H1 (cell line): Measurements from ENCODE around the gene C1QL1. TPM values are rescaled to one million over a fixed set of nuclear protein-coding genes. Genes with fewer than 3 reads are reported as not detected.
A peak's percentile ranks its signal among the peaks of the same experiment; 100 is the strongest.

Experiments
- CTCF ChIA-PET: fragments of 300-600 bp; sonication (Branson Sonifier 250); formaldehyde crosslinking; loops from one replicate; lab custom pipeline; 2021; ENCODE audit not compliant: partially characterized antibody; lab: Charles Lee
- POLR2A ChIA-PET: fragments of 300-600 bp; sonication (Branson Sonifier 250); formaldehyde crosslinking; loops from one replicate; lab custom pipeline; 2021; ENCODE audit warnings: inconsistent platforms; ENCODE audit not compliant: partially characterized antibody; lab: Charles Lee
- DNase-seq, 2 experiments: peaks; one replicate each; pipeline versions ENCODE4 v3.0.0 to v3.0.0-alpha.2; 2010 to 2022; ENCODE audit warnings: low spot score in 2 of 2, low read depth in 1 of 2, mixed read lengths in 1 of 2
- FAIRE-seq: peaks from 2 replicates; lab custom pipeline; 2011; peaks lifted over from hg19 to GRCh38; lab: Jason Lieb, UNC
- H2AFZ ChIP-seq: 2 replicates; pipeline ENCODE4 v1.8.1; 2012; ENCODE audit warnings: low read length, inconsistent platforms
- H2AK5ac ChIP-seq: 2 replicates; pipeline ENCODE4 v1.6.1; 2013; ENCODE audit warnings: low read depth, low read length
- H2BK120ac ChIP-seq: replicated peaks from 2 replicates; pipeline ENCODE3; 2013; ENCODE audit warnings: low read depth, low read length, inconsistent platforms
- H2BK12ac ChIP-seq: 2 replicates; pipeline ENCODE4 v1.6.1; 2013; ENCODE audit warnings: low read depth, low read length
- H2BK15ac ChIP-seq: 2 replicates; pipeline ENCODE4 v1.6.1; 2013; ENCODE audit warnings: low read length
- H2BK20ac ChIP-seq: 2 replicates; pipeline ENCODE4 v1.6.1; 2013; ENCODE audit warnings: low read length
- H2BK5ac ChIP-seq: 2 replicates; pipeline ENCODE4 v1.6.1; 2013; ENCODE audit warnings: low read depth, low read length
- H3K14ac ChIP-seq: 2 replicates; pipeline ENCODE4 v1.6.1; 2013; ENCODE audit warnings: inconsistent platforms; ENCODE audit not compliant: insufficient read length
- H3K18ac ChIP-seq: 2 replicates; pipeline ENCODE4 v1.6.1; 2013; ENCODE audit warnings: low read length; ENCODE audit errors: extremely low read depth
- H3K23ac ChIP-seq: 2 replicates; pipeline ENCODE4 v1.6.1; 2013; ENCODE audit warnings: inconsistent platforms; ENCODE audit not compliant: insufficient read length
- H3K23me2 ChIP-seq: 2 replicates; pipeline ENCODE4 v1.6.1; 2013; ENCODE audit warnings: low read depth, low read length
- H3K27ac ChIP-seq: 2 replicates; pipeline ENCODE4 v1.6.1; 2011; ENCODE audit warnings: low read depth, low read length, inconsistent platforms
- H3K27me3 ChIP-seq, 4 experiments: replicated peaks in 1 of 4; 1 replicate in 1 of 4; 2 replicates in 3 of 4; pipeline versions ENCODE4 v1.6.1 to v1.8.1; 2011 to 2013; ENCODE audit warnings: low read length in 3 of 4, mild to moderate bottlenecking in 3 of 4, inconsistent platforms in 2 of 4, mixed read lengths in 2 of 4, moderate library complexity in 1 of 4; ENCODE audit not compliant: control insufficient read depth in 3 of 4, insufficient read depth in 3 of 4; ENCODE audit errors: extremely low read depth in 1 of 4
- H3K36me3 ChIP-seq, 4 experiments: 2 replicates each; pipeline versions ENCODE4 v1.6.1 to v1.8.1; 2011 to 2013; ENCODE audit warnings: mild to moderate bottlenecking in 4 of 4, low read length in 3 of 4, moderate library complexity in 2 of 4, control low read depth in 1 of 4, inconsistent platforms in 1 of 4; ENCODE audit not compliant: insufficient read depth in 4 of 4, control insufficient read depth in 2 of 4
- H3K4ac ChIP-seq: replicated peaks from 2 replicates; pipeline ENCODE3; 2013; ENCODE audit warnings: low read length, low read depth, mixed read lengths, inconsistent platforms; ENCODE audit not compliant: insufficient read length
- H3K4me1 ChIP-seq, 4 experiments: replicated peaks in 1 of 4; 1 replicate in 1 of 4; 2 replicates in 3 of 4; pipeline versions ENCODE4 v1.6.1 to v1.8.1; 2011 to 2013; ENCODE audit warnings: low read length in 3 of 4, inconsistent platforms in 2 of 4, mixed read lengths in 1 of 4; ENCODE audit not compliant: insufficient read depth in 4 of 4, control insufficient read depth in 3 of 4
- H3K4me2 ChIP-seq, 2 experiments: 2 replicates each; pipeline versions ENCODE4 v1.6.1 to v1.8.1; 2011 to 2013; ENCODE audit warnings: low read depth in 2 of 2, low read length in 2 of 2, control low read depth in 1 of 2, inconsistent platforms in 1 of 2, mild to moderate bottlenecking in 1 of 2; ENCODE audit not compliant: insufficient read depth in 1 of 2
- H3K4me3 ChIP-seq, 4 experiments: fragments of 200-600, 300-600 bp in 1 of 4; sonication (generic), shearing (Covaris generic), sonication (Bioruptor Twin) in 1 of 4; 2 replicates each; pipeline versions ENCODE4 v1.5.1 to v1.8.1; 2011 to 2016; ENCODE audit warnings: low read length in 4 of 4, low read depth in 3 of 4, control low read depth in 2 of 4, inconsistent platforms in 2 of 4, mild to moderate bottlenecking in 2 of 4, mixed read lengths in 1 of 4, moderate library complexity in 1 of 4; ENCODE audit not compliant: insufficient read depth in 2 of 4; ENCODE audit errors: extremely low read depth in 1 of 4
- H3K56ac ChIP-seq: replicated peaks from 2 replicates; pipeline ENCODE3; 2013; ENCODE audit warnings: low read depth, mild to moderate bottlenecking, mixed read lengths, low read length, inconsistent platforms; ENCODE audit not compliant: insufficient read length
- H3K79me1 ChIP-seq: 2 replicates; pipeline ENCODE4 v1.6.1; 2013; ENCODE audit warnings: low read depth, low read length, control low read depth
- H3K79me2 ChIP-seq, 2 experiments: 2 replicates each; pipeline versions ENCODE4 v1.6.1 to v1.8.1; 2012 to 2013; ENCODE audit warnings: low read length in 2 of 2, mild to moderate bottlenecking in 2 of 2, inconsistent platforms in 1 of 2; ENCODE audit not compliant: insufficient read depth in 2 of 2, control insufficient read depth in 1 of 2
- H3K9ac ChIP-seq, 4 experiments: replicated peaks in 1 of 4; 1 replicate in 1 of 4; 2 replicates in 3 of 4; pipeline versions ENCODE4 v1.6.1 to v1.8.1; 2011 to 2013; ENCODE audit warnings: low read depth in 3 of 4, low read length in 3 of 4, control low read depth in 2 of 4, mild to moderate bottlenecking in 2 of 4, moderate library complexity in 2 of 4, inconsistent platforms in 1 of 4; ENCODE audit errors: extremely low read depth in 1 of 4
- H3K9me3 ChIP-seq, 2 experiments: 2 replicates each; pipeline versions ENCODE4 v1.6.1 to v1.8.1; 2012 to 2013; ENCODE audit warnings: mild to moderate bottlenecking in 2 of 2, moderate library complexity in 2 of 2, control low read depth in 1 of 2, inconsistent platforms in 1 of 2, low read depth in 1 of 2, low read length in 1 of 2, mixed read lengths in 1 of 2; ENCODE audit not compliant: insufficient read depth in 2 of 2
- H4K20me1 ChIP-seq, 2 experiments: replicated peaks in 1 of 2; 2 replicates each; pipeline versions ENCODE3 to v1.8.1; 2011 to 2013; ENCODE audit warnings: inconsistent platforms in 2 of 2, low read length in 2 of 2, mild to moderate bottlenecking in 1 of 2; ENCODE audit not compliant: insufficient read depth in 2 of 2, control insufficient read depth in 1 of 2
- H4K5ac ChIP-seq: 2 replicates; pipeline ENCODE4 v1.6.1; 2013; ENCODE audit warnings: low read length, low read depth, mixed read lengths, inconsistent platforms; ENCODE audit not compliant: insufficient read length
- H4K8ac ChIP-seq: 2 replicates; pipeline ENCODE4 v1.8.0; 2013; ENCODE audit warnings: mild to moderate bottlenecking, moderate library complexity, low read length, inconsistent platforms; ENCODE audit not compliant: insufficient read depth; ENCODE audit errors: extremely low read depth
- H4K91ac ChIP-seq: replicated peaks from 2 replicates; pipeline ENCODE3; 2013; ENCODE audit warnings: low read length, mixed read lengths, inconsistent platforms; ENCODE audit not compliant: insufficient read length
- BACH1 ChIP-seq: IDR thresholded peaks from 2 replicates; pipeline ENCODE4 v1.6.1; 2012; ENCODE audit warnings: low read length, improper control_type of control experiment
- BRCA1 ChIP-seq: IDR thresholded peaks from 2 replicates; pipeline ENCODE4 v1.6.1; 2012; ENCODE audit warnings: low read depth, low read length, improper control_type of control experiment
- HDAC6 ChIP-seq: IDR thresholded peaks from one replicate; pipeline ENCODE4 v1.7.1; 2012; ENCODE audit warnings: low read depth, mild to moderate bottlenecking, inconsistent platforms, low read length, moderate library complexity
- JUND ChIP-seq: IDR thresholded peaks from 2 replicates; pipeline ENCODE4 v1.6.1; 2011; ENCODE audit warnings: mild to moderate bottlenecking, improper control_type of control experiment, low read length
- PHF8 ChIP-seq: fragments of 200-600 bp; sonication (generic); conservative IDR thresholded peaks from 2 replicates; pipeline ENCODE4 v1.7.1; 2012; ENCODE audit warnings: low read depth, mild to moderate bottlenecking, inconsistent platforms, low read length, moderate library complexity
- RBBP5 ChIP-seq: IDR thresholded peaks from 2 replicates; pipeline ENCODE4 v1.7.1; 2012; ENCODE audit warnings: low read depth, mild to moderate bottlenecking, inconsistent platforms, low read length, moderate library complexity, borderline replicate concordance
- RFX5 ChIP-seq: IDR thresholded peaks from 2 replicates; pipeline ENCODE4 v1.6.1; 2011; ENCODE audit warnings: low read depth, low read length, improper control_type of control experiment, borderline replicate concordance
- RXRA ChIP-seq: IDR thresholded peaks from 2 replicates; pipeline ENCODE4 v1.6.1; 2011; ENCODE audit warnings: low read depth, mild to moderate bottlenecking, low read length, moderate library complexity; ENCODE audit not compliant: insufficient read depth
- SRF ChIP-seq: IDR thresholded peaks from 2 replicates; pipeline ENCODE4 v1.6.1; 2011; ENCODE audit warnings: mild to moderate bottlenecking, low read depth, low read length, moderate library complexity
- TAF1 ChIP-seq: IDR thresholded peaks from 2 replicates; pipeline ENCODE4 v1.6.1; 2011; ENCODE audit warnings: mild to moderate bottlenecking, low read depth, low read length
- TBP ChIP-seq: IDR thresholded peaks from 2 replicates; pipeline ENCODE4 v1.6.1; 2011; ENCODE audit warnings: low read depth, low read length, improper control_type of control experiment
- WGBS, 2 experiments: shearing (Covaris generic) in 1 of 2; methylation state at CpG; one replicate each; pipeline versions ENCODE4 v1.1.6 to v1.1.7; 2013 to 2015; ENCODE audit warnings: low lambda C conversion rate in 2 of 2, mixed read lengths in 2 of 2, inconsistent platforms in 1 of 2, low coverage in 1 of 2, missing lambda C conversion rate in 1 of 2; ENCODE audit not compliant: insufficient replicate concordance in 2 of 2, insufficient coverage in 1 of 2, insufficient read length in 1 of 2; ENCODE audit errors: extremely low coverage in 1 of 2, missing lambda C conversion rate in 1 of 2; 5-methylcytosine and 5-hydroxymethylcytosine counted together
- polyA plus RNA-seq, 7 experiments: library from polyadenylated mRNA; depleted of rRNA in 3 of 7; stranded (reverse) in 5 of 7; unstranded in 2 of 7; fragments of >200 nt in 5 of 7; fragments of 200-250 nt in 2 of 7; gene quantifications; 1 replicate in 5 of 7; 2 replicates in 1 of 7; 4 replicates in 1 of 7; pipeline versions ENCODE4 v1.2.1 to v1.2.3, GENCODE V29; 2011 to 2013; ENCODE audit warnings: missing spikeins in 2 of 7, mixed read lengths in 2 of 7
- total RNA-seq: library from RNA; stranded (reverse); fragmentation: NEBNext Ultra II Directional; extraction: Animal tissue kit (Norgen Biotek cat#: 25700); gene quantifications from 2 replicates; pipeline ENCODE4 v1.2.1, GENCODE V29; 2021
- TF ChIP-seq, protein P1 (sequence below): IDR thresholded peaks from 2 replicates; pipeline ENCODE4 v1.6.1; 2012; ENCODE audit warnings: low read length, inconsistent platforms

The C1QL1 gene
- total and polyA plus RNA-seq, 2 of the 8 experiments (the other 6 are each of a cell fraction or from before 2014, with no cell fraction given) = 7.6 to 10.5 TPM

DNA sequence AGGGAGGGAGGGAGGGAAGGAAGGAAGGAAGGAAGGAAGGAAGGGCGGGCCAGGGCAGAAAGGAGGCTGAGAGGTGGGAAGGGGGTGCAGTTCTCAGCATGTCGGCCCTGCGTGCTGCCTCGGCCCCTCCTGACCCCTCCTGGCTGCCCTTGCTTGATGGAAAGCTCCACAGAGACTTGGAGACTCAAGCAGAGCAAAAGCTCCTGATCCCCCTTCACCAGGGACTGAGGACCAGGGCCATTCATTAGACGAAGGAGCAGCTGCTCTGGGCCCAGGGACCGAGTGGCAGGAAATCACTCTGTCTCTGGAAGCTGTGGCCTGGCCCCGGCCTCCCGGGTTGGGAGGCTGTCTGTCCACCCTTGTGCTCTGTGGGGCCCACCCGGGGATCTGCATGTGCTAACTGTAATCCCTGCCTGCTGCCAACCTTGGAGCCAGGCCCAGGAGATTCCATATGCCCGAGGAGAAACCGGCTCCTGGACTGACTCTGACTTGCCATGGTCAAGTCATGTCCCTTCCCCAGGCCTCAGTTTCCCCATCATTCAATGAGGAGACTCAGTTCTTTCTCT is 27.4 kb upstream of the C1QL1 start:
- H2BK5ac ChIP-seq = no peak overlapping the region
- H3K23me2 ChIP-seq = no peaks in the 10 kb centered on the region
- H3K4me1 ChIP-seq = no peaks in the 10 kb centered on the region
- H2BK120ac ChIP-seq = no peak overlapping the region
- H3K79me2 ChIP-seq = no peaks in the 10 kb centered on the region; a peak in 1 of 4 replicates
- H3K4ac ChIP-seq = no peak overlapping the region
- 80% methylated on average over 7 of the region's 11 CpGs; no CpG with 5 or more reads in 1 of the 2 experiments for WGBS, 2 experiments
- no peak overlapping the region for H4K91ac ChIP-seq
- ChIA-PET CTCF (interaction anchor here (1.1 to 16.0 kb wide), 6 partner anchors 10 to 104 kb away, joined by 4 to 102 read pairs (median 7); partner anchors contain the start of gene C1QL1), POLR2A (no interaction called here)
- no peak overlapping the region for H3K56ac ChIP-seq
- peaks cover 0 to 8% (median 1%) of the 10 kb centered on the region in 4 experiments; a peak in 3 of 7 replicates for H3K27me3 ChIP-seq
- no peak overlapping the region for H2AK5ac ChIP-seq
- H4K20me1 ChIP-seq = no peaks in the 10 kb centered on the region
- H2AFZ ChIP-seq = no peak overlapping the region
- no peaks in the 10 kb centered on the region for H3K36me3 ChIP-seq
- no peak overlapping the region for H3K23ac ChIP-seq
- DNase-seq (no peak), FAIRE-seq (no peak)
- H2BK20ac ChIP-seq = no peak overlapping the region
- H3K9ac ChIP-seq = no peak overlapping the region
- H4K5ac ChIP-seq = no peak overlapping the region
- no peak overlapping the region for H3K14ac ChIP-seq
- H3K4me2 ChIP-seq = no peak overlapping the region
- no peak overlapping the region for H4K8ac ChIP-seq
- H3K79me1 ChIP-seq = no peaks in the 10 kb centered on the region
- 0 out of 2 replicates have a peak overlapping the region, but pooled peaks have one; percentile 9 for H2BK12ac ChIP-seq
- no peak overlapping the region for H2BK15ac ChIP-seq
- H3K9me3 ChIP-seq = peaks cover 0 to 7% of the 10 kb centered on the region in 2 experiments; a peak in 2 of 4 replicates
- H3K27ac ChIP-seq = no peak overlapping the region
- no peak overlapping the region for H3K4me3 ChIP-seq
- H3K18ac ChIP-seq = no peak overlapping the region
- TF ChIP-seq TBP = no peak
- TF ChIP-seq HDAC6 = no peak
- no peak for TF ChIP-seq PHF8
- no peak for TF ChIP-seq RFX5
- TF ChIP-seq RBBP5 = no peak
- no peak for TF ChIP-seq JUND
- TF ChIP-seq BACH1 = no peak
- TF ChIP-seq, protein P1, sequence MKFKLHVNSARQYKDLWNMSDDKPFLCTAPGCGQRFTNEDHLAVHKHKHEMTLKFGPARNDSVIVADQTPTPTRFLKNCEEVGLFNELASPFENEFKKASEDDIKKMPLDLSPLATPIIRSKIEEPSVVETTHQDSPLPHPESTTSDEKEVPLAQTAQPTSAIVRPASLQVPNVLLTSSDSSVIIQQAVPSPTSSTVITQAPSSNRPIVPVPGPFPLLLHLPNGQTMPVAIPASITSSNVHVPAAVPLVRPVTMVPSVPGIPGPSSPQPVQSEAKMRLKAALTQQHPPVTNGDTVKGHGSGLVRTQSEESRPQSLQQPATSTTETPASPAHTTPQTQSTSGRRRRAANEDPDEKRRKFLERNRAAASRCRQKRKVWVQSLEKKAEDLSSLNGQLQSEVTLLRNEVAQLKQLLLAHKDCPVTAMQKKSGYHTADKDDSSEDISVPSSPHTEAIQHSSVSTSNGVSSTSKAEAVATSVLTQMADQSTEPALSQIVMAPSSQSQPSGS = no peak
- no peak for TF ChIP-seq TAF1
- TF ChIP-seq BRCA1 = no peak
- TF ChIP-seq RXRA = no peak
- no peak for TF ChIP-seq SRF
